ENCODE results near the gene CUX1. TPM values are rescaled to one million over a fixed set of nuclear protein-coding genes. Genes with fewer than 3 reads are reported as not detected.
"Not testable (repeated sequence)": the region's sequence is repeated elsewhere in the genome, so short reads cannot be mapped to it uniquely, and the experiment has no call there.

CUX1 gene
- polyA plus RNA-seq, 1 donor: 38.3 TPM

DNA sequence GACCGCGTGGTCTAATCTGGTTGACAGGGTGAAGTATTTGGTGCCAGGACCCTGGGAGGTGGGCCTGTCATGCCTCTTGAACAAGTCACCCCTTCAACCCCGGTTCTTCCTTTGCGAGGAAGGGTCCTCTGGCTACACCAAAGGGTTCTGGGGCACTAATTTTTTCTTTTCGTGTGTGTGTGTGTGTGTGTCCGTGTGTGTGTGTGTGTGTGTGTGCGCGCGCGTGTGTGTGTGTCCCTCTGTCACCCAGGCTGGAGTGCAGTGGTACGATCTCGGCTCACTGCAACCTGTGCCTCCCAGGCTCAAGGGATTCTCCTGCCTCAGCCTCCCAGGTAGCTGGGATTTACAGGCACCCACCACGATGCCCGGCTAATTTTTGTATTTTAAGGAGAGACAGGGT is 483.9 kb downstream of the CUX1 start:
- not testable (repeated sequence) for DNase-seq (ENCODE audit: low read depth)

DNA sequence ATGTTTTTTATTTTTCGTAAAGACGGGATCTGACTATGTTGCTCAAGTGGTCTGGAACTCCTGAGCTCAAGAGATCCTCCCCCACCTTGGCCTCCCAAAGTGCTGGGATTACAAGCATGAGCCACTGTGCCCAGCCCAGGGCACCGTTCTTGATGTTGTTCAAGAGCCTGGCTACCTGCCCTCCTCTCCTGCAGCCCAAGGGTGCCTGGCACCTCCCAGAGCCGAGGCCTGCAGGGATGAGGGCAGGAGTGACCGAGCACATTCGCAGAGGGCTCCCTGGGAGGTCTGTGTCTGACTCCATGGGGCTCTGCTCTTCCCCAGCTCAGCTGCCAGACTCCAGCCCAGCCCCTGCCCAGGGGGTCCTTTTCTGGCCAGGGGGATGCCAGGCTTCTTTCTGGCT is 484.6 kb downstream of the CUX1 start:
- DNase-seq (ENCODE audit: low read depth): no peak

DNA sequence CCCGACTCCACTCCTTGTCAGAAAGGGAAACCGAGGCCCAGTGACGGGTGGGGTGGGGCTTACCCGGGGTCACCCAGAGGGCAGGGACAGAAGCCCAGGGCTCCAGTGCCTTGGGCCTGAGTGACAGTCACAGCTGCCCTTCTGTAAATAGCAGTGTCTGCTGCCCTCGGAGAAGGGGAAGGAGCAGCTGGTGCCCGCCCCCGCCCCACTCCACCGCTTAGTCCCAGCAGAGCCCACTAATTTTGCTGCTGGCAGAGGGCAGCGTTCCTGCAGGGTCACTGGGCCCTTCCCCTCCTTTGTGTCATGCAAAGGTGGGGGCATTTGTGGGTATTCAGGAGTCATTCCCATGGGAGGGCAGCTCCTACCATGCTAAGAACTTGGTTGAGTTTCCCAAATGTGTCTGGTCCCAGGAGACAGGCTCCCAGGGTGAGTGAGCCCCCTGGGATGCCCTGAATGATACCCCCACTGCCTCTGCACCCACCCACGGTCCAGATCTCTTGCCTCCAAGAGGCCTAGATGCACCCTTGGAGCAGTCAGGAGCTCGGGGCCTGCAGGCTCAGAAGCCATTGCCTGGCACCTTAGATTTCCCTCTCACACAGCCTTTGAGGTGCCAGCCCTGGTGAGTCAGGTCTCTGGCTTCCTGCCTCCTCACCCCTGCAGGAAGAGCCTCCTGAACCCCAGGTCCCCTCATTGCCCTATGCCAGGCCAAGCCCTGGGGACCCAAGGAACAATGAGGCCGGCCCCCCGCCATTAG is 486.4 kb downstream of the CUX1 start:
- DNase-seq (ENCODE audit: low read depth): no peak

DNA sequence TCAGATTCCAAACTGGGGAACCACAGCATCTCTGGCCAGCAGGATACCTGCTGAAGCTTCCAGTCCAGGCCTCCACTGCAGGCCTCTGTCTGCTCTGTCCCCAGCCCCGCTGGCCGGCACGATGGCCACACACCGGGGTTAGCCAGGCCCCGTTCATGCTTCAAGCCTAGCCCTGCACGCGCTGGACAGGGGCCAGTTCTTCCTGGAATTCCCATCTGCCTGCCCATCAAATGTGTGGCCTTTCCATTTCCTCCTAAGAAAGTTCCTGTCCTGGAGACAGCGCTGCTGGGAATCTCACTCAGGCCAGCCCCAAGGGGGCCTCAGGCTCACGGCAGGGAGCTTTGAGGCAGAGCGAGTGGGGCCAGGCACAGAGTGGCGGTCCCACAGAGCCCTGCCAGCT is 487.2 kb downstream of the CUX1 start:
- DNase-seq (ENCODE audit: low read depth): no peak

DNA sequence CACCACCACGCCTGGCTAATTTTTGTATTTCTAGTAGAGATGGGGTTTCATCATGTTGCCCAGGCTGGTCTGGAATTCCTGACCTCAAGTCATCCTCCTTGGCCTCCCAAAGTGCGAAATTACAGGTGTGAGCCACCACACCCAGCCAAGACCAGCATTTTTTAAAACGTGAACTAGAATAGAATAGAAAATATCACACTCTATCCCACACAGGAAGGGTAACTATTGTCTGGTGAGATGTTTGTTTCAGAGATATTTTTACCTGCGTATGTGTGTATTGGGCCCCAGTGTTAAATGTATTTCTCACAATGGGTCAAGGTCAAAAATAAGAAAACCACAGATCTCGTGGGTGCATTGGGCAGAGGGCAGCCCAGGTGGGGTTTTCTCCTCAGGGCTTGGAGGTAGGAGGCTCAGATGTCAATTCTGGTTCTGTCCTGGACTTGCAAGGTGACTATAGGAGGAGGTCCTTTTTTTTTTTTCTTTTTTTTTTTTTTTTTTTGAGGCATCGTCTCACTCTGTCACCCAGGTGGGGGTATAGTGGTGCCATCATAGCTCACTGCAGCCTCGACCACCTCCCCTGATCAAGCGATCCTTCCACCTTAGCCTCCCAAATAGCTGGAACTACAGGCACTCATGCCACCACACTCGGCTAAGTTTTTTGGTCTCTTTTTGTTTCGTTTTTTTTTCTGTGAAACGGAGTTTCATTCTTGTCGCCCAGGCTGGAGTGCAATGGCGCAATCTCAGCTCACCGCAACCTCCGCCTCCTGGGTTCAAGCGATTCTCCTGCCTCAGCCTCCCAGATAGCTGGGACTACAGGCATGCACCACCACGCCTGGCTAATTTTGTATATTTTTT is 488.2 kb downstream of the CUX1 start:
- DNase-seq (ENCODE audit: low read depth): no peak

DNA sequence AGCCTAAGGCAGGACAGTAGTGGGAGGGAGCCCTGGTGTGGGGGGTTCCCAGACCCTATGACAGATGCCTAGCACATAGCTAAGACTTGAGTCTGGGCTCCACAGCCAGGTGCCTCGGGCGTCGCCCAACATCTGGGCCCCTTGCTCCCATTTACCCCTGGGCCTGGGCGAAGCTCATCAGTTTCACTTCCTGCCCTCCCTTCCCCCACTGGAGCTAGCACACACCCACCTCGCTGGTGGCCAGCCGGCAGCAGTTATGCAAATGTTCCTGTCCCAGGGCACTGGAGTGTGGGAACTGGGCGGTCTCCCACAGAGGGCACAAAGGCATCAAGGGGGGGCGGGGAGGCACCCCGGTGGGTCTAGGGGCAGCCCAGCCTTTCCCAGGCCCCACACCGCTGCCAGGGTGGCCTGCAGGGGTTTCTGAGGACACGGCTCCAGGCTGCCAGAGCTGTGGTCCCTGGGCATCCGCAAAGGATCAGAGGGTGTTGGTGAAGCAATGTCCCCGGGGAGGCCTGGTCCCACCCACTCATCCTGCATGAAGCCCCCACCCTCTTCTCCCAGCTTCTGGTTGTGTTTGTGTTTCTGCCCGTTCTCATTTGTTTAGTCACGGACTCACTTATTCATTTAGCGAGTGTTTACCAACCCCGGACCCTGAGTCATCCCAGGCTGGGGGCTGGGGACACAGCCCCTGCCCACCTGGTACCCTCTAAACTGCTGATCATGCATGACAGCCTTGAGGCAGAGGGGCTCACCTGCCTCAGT is 489.7 kb downstream of the CUX1 start:
- DNase-seq (ENCODE audit: low read depth): no peak

DNA sequence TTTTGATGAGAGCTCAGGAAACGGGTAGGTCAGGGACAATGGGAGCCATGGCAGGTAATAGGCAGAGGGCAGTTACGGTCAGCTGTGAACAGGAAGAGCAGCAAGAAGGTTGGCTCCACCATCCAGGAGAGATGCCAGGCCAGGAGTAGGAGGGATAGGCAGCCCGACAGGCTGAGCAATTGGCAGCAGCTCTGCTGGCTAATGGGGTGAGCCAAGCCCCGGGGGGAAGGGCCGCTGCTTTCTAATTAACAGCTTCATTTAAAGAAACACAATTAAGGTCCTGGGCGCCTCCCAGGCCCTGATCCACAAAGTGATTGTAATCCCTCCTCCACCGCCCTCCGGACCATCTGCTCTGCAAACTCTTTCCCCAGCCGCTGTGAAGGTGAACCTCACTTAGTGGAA is 493.0 kb downstream of the CUX1 start:
- no peak for DNase-seq (ENCODE audit: low read depth)

DNA sequence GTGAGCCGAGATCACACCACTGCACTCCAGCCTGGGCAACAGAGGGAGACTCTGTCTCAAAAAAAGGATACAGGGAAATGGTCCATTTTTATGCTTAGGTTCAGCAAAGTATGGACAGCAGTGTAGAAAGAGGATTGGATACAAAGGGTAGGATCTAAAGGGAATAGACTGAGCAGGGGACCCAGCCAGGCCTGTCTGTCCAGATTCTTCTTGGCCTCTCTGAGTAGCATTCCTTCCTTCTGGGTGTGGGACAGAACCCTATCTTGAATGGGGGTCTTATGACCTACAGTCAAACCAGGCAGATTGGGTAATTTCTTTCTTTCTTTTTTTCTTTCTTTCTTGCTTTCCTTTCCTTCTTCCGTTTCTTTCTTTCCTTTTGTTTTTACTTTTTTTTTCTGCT is 494.9 kb downstream of the CUX1 start:
- no peak for DNase-seq (ENCODE audit: low read depth)

DNA sequence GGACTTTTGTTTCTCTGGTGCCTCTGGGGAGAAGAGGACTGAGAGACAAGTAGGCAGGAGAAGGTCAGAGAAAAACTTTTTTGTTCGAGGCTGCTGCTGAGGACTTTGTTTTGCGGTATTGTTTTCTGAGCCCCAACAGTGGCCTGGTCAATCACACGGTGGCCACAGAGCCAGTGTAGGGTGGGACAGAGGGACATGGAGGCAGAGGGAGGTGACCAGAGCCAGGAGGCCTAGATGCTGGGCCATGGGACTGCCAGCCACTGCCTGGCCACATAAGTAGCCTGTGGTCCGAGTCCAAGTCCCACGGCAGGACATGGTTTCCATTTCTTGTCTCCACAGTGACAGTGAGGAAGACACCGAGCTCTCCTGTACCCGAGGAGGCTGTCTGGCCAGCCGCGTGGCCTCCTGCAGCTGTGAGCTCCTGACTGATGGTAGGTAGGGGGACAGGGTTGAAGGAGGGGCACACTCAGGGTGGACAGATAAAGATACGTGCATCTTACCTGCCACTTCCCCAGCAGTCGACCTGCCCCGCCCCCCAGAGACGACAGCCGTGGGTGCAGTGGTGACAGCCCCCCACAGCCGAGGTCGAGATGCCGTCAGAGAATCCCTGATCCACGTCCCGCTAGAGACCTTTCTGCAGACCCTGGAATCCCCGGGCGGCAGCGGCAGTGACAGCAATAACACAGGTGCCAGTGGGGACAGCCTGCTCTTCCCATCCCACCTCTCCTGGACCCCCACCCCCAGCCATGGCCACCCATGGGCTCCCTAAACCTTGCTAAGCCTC is 496.8 kb downstream of the CUX1 start:
- no peak for DNase-seq (ENCODE audit: low read depth)

DNA sequence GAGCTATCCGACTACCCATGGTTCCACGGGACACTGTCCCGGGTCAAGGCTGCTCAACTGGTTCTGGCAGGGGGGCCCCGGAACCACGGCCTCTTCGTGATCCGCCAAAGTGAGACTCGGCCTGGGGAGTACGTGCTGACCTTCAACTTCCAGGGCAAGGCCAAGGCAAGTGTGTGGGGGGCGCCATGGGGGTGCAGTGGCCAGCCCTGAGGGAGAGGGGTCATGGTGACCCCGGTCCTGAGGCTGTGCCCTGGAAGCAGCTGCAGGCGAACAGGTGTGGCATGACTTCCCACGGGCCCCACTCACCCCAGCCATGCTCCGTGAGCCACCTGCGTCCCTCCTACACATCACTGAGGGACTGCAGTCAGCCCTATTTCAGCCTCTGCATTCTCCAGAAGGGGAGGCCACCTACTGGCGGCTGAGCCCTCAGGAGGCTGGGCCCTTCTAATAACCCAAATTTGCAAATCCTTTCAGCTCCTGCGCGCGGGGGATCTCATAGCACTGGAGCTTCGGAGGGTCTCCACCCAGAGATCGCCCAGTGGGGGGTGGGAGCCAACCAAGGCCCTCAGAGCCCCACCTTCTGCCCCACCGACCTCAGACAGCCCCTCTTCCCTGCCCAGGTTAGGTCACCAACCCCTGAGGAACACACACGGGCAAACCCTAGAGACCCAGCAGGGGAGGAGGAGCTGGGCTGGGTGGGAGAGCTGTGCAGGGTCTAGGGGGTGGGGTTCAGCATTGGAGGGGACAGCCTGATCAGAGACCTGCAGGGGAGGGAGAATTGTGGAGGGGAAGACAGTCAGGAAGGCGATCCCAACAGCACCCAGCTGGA is 500.0 kb downstream of the CUX1 start:
- DNase-seq (ENCODE audit: low read depth): no peak

DNA sequence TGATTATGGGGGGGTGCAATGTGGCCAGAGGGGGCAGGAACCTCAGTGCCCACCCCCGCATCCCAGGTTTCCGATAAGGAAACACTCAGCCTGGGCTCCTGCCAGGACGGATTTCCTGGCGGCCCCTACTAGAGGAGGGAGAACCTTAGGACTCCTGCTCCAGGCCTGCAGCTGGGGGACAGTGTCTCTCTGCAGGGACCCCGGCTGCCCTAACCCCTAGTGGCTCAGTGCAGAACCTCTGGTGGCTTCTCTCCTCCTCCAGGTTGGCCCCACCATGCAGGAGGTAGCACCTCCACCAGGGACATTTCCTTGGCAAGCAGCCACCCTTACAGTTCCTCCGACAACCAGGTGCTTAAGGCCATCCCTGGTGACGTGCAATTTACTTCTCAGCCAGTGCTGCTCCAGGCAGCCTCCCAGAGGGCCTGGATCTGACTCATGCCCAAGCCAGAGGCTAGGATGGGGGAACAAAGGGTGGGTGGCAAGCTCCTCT is 501.1 kb downstream of the CUX1 start:
- DNase-seq (ENCODE audit: low read depth): no peak

DNA sequence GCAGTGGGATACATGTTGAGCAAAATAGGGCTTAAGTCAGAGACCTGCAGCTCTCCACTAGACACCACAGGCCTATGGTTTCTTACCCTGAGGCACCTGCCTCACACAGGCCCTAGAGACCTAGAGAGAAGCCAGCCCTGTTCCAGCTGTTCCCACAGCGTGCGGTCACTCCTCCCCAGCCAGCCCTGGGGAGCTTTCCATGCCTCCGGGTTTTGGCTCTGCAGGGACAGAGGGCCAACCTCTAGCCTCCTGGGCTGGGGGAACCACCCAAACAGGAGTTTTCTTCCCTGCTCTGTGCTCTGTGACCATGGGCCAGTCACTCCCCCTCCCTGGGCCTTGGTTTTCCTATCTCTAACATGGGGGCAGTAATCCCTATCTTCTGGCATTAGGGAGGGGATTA is 502.2 kb downstream of the CUX1 start:
- DNase-seq (ENCODE audit: low read depth): no peak

DNA sequence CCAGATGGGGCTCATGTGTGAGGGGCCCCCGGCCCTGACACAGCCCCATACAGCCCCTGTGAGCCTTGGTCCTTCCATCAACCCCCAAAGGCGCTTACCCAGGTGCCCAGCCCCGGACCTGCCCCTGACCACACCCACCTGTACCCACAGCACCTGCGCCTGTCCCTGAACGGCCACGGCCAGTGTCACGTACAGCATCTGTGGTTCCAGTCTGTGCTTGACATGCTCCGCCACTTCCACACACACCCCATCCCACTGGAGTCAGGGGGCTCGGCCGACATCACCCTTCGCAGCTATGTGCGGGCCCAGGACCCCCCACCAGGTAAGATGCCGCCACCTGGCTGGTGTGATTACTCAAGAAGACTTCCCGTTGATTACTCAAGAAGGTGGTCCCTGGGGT is 502.8 kb downstream of the CUX1 start:
- no peak for DNase-seq (ENCODE audit: low read depth)

DNA sequence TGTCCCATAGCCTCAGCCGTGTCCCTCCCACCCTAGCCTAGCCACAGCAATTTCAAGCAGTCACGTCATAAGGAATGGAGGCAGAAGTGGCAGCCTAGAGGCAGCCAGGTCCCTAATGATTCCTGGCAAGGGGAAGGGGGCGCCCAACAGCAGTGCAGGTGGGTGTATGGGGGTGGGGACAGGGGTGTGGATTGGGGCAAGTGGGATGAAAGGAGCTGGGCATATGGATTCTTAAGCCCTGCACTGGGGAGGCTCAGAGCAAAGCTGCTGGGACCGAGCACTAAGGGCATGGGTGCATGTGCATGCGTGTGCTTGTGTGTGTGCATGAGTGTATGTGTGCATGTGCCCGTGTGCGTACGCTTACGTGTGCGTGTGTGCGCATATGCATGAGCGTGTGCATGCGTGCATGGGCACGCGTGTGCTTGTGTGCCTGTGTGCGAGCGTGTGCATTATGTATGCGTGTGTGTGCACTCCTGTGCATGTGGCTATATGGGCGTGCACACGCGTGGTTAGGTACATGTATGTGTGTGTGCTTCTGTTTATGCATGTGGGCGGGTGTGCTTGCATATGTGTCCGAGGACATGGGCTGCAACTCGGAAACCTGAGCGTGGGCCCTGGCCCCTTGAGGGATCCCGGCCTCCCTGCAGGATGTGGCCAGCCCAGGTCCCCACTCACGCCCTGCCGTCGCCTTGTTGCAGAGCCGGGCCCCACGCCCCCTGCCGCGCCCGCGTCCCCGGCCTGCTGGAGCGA is 503.4 kb downstream of the CUX1 start:
- DNase-seq (ENCODE audit: low read depth): no peak

DNA sequence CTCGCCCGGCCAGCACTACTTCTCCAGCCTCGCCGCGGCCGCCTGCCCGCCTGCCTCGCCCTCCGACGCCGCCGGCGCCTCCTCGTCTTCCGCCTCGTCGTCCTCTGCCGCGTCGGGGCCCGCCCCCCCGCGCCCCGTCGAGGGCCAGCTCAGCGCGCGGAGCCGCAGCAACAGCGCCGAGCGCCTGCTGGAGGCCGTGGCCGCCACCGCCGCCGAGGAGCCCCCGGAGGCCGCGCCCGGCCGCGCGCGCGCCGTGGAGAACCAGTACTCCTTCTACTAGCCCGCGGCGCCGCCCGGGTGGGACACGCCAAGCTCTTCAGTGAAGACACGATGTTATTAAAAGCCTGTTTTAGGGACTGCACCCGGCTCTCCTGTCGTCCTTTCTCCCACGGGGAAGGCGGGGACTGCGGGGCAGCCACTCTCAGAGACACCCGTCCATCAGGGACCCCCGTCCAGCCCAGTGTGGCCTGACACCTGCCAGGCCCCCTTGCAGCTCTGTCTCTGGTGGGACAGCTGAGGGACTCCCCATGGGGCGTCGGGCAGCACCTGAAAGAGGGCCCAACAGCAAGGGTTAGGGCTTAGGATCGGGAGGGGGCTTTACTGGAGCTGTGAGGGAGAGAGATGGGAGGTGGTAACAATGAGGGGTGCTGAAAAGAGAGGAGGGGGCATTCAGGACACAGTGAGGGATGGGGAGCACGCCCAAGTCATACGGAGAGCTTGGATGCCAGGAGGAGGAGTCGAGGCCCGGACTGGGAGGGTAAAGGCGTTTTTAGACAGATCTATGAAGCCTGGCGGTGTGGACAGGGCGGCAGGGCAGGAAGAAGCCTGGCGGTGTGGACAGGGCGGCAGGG is 504.1 kb downstream of the CUX1 start:
- DNase-seq (ENCODE audit: low read depth): no peak

DNA sequence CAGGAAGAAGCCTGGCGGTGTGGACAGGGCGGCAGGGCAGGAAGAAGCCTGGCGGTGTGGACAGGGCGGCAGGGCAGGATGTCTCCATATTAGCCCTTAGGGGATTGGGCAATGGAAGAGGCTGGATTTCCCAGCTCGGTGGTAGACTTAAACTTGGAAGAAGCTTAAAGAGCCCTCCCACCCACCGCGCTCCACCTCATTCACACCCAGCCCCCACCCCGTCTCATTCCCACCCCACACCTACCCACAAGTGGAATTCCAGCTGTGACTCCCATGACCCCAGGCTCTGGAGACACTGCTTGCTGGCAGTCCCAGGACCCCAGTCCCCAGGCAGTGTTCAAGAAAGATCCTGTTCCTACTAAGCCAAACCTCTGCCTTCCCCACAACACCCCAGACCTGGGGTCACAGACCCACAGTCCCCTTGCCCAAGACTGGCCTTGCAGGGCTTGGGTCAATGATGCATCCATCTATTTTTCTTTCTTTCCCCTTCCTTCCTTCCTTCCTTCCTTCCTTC is 504.8 kb downstream of the CUX1 start:
- no peak for DNase-seq (ENCODE audit: low read depth)

DNA sequence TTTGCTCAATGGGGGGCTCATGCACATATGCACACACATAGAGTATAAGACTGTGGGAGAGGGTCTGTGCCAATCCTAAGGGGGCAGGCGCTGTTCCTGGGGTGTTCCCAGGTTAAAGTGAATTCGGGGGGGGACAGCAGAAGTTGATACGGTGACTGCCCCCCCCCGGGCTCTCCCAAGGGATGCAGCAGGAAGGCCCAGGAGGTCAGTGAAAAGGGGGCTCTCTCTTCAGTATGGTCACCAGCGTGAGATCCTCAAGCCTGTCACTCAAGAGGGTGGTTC is 506.4 kb downstream of the CUX1 start:
- no peak for DNase-seq (ENCODE audit: low read depth)

DNA sequence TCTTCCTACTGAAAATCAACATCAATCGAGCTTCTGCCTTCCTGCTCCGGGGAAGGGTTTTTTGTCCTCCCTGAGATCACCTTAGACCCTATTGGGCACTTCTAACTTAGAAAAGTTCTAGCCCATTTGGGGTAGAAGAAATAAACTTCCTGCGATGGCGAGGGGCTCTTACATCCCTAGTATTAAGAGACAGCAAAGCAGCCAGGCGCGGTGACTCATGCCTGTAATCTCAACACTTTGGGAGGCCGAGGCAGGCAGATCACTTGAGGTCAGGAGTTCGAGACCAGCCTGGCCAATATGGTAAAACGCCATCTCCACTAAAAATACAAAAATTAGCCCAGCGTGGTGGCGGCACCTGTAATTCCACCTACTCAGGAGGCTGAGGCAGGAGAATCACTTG is 507.7 kb downstream of the CUX1 start:
- not testable (repeated sequence) for DNase-seq (ENCODE audit: low read depth)
